AG09309 (cell line): ENCODE results near the gene NRP1.

Source experiments
- DNase-seq: peaks from one replicate; pipeline ENCODE4 v3.0.0-alpha.2; 2010; ENCODE audit warnings: low read depth
- H3K4me3 ChIP-seq: 2 replicates; pipeline ENCODE4 v1.5.1; 2011; ENCODE audit warnings: mild to moderate bottlenecking, low read depth, low read length, moderate library complexity; ENCODE audit not compliant: control insufficient read depth
- CTCF ChIP-seq: IDR thresholded peaks from 2 replicates; pipeline ENCODE4 v1.5.1; 2011; ENCODE audit warnings: mild to moderate bottlenecking, low read depth, low read length, inconsistent platforms; ENCODE audit not compliant: insufficient read depth, control insufficient read depth; ENCODE audit errors: missing control alignments

NRP1 gene

GRCh38 chr10:33238643-33239042 is 95.8 kb downstream of the NRP1 start:
- TF ChIP-seq CTCF = no peak
- DNase-seq = peak; percentile 48
- H3K4me3 ChIP-seq = no peak overlapping the region

GRCh38 chr10:33237736-33238624 is 96.5 kb downstream of the NRP1 start:
- peak; percentile 91 for DNase-seq

GRCh38 chr10:33236916-33237315 is 97.6 kb downstream of the NRP1 start:
- no peak for DNase-seq
- no peak overlapping the region for H3K4me3 ChIP-seq
- TF ChIP-seq CTCF = no peak

More at GRCh38 chr10:33237736-33238624, 96.5 kb downstream of the NRP1 start:
- TF ChIP-seq CTCF = no peak
- no peak overlapping the region for H3K4me3 ChIP-seq

GRCh38 chr10:33235951-33236350 is 98.5 kb downstream of the NRP1 start:
- H3K4me3 ChIP-seq = no peak overlapping the region
- no peak for DNase-seq
- no peak for TF ChIP-seq CTCF

GRCh38 chr10:33235251-33235884 is 99.1 kb downstream of the NRP1 start:
- no peak for DNase-seq
- no peak for TF ChIP-seq CTCF
- H3K4me3 ChIP-seq = no peak overlapping the region

GRCh38 chr10:33234831-33235237 is 99.6 kb downstream of the NRP1 start:
- DNase-seq = no peak
- H3K4me3 ChIP-seq = no peak overlapping the region
- TF ChIP-seq CTCF = no peak
